GM19351 (cell line): ENCODE data around the gene EPG5.
"Not testable (repeated sequence)": the region's sequence is repeated elsewhere in the genome, so short reads cannot be mapped to it uniquely, and the experiment has no call there.

ENCODE experiments used
- ATAC-seq: cut with Tn5 transposase; IDR thresholded peaks from one replicate; pipeline ENCODE4 v1.9.1; 2021; ENCODE audit warnings: mild to moderate bottlenecking, moderate library complexity; ENCODE audit not compliant: unreplicated experiment

Gene EPG5

DNA sequence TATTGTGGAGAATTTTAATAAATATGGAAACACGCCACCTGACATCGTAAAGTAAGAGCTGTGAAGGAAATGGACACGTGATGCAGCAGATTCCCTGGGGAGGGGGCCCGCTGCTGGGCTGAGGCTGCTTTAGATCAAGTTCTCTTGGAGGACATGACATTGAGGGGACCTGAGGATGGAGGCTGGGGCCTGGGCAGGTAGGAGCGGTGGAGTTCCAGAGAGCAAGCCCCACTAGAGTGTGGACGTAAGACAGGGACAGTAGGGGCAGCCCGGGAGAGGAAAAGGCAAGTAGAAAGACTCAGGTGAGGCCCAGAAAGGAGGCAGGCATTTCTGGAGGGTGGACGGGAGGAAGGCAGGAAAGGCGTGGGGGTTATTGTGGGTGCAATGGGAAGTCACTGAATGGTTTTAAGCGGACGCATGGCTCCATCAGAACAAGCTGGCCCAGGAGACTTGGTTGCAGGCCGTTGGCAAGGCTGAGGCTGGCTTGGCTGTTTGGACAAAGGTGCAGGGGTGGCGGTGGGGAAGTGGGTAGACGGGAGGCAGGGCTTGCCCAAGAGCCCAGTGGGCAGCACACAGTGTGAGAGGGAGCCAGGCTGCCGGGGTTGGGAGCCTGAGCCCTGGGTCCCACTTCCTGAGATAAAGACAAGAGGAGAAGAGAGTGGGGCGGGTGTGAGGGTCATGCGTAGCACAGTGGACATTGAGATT, 125.9 kb downstream of the EPG5 start:
- ATAC-seq: no peak

DNA sequence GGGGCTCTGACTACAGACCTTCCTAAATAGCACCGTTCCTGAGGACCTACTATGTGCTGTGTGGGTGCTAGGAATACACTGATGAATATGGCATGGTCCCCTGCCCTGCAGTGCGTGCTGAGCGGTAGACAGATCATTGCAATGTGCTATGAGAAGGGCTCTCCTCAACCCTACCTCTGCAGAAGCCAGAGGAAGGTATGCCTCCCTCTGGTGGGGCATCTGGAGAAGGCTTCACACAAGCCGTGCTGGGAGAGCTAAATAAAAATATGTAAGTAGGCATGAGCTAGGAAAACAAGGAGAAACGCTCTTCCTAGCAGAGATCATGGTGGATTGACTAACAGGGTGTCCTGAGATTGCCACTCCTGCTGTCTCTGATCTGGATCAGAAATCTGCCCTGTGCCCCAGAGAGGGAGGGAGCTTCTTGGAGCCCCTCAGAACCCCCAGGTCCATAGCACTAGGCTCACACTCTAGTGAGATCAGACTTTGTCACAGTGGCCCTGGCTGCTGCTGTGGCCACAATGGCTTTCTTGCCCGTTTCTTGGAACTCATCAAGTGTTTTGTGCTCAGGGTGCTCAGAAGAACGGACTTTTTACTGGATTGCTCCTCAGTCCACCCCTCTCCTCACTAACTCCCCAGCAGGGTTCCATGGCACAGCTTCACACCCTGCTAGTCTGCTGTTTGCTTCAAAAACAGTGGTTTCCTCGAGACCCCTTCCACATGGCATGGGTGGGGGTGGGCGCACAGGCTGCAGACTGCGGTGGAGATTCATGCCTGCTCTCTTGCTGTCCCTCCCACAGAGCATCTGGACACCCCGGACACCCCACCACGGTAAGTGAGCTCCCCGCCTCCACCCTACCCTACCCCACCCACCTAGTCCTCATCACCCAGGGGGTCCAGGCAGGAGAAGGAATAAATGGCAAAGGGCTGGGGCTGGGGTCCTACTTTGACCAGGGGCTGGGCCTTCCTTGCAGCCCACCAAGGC, 127.4 kb downstream of the EPG5 start:
- ATAC-seq: peak; percentile 55

GRCh38 chr18:45838302-45839070, 128.6 kb downstream of the EPG5 start:
- no peak for ATAC-seq

DNA sequence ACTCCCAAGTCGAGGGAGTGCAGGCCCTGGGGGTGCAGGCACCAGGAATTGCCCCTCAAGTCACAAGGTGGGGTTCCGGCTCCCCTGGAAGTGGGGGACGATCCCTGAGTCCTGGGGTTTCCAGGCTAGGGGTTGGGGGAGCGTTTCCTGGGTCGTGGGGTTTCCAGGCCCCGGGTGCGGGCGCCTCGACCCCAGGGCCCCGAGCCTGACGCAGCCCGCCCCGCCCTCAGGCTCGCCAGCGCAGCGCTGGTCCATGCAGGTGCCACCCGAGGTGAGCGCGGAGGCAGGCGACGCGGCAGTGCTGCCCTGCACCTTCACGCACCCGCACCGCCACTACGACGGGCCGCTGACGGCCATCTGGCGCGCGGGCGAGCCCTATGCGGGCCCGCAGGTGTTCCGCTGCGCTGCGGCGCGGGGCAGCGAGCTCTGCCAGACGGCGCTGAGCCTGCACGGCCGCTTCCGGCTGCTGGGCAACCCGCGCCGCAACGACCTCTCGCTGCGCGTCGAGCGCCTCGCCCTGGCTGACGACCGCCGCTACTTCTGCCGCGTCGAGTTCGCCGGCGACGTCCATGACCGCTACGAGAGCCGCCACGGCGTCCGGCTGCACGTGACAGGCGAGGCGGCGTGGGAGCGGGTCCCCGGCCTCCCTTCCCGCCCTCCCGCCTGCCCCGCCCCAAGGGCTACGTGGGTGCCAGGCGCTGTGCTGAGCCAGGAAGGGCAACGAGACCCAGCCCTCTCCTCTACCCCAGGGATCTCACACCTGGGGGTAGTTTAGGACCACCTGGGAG, 129.7 kb downstream of the EPG5 start:
- ATAC-seq: peak; percentile 51

DNA sequence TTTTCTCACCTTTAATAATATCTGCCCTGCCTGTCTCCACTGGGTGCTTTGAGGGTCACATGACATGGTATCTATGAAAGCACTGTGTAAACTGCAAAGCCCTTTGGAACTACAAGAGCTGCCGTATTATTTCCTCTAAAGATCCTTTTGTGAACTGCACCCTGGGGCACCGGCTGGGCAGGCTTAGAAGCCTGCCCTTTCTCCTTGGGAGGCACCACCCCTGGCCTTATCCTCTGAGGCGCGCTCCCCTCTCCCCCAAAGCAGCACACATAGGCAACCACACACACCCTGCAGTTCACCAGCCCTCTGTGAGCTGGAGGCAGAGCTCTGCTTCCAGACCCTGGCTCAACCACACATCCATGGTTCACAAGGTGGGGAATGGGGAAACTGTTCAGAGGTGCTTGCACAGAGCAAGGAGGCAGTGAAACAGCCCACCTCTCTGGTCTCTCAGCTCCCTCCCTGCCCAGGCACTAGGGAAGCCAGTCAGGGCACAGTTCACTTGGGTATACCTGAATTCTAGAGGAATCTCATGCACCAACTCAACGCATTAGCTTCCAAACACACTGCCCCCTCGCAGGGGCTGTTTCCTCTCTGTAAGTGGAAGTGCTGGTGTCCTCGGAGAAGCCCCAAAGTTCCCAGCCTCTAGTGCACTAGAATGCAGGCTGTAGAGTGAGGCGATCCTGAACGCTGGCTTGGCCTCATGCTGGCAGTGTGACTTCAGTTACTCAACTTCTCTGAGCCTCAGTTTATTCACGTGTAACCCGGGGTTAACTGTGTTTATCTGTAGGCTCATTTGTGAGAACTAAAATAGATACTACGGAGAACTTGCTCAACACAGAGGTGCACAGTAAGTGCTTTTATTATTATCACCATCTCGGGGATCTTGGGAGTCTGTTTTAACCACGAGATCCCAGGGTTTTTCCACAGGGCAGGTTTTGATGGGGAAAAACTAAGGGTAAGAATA, 130.6 kb downstream of the EPG5 start:
- no peak for ATAC-seq

DNA sequence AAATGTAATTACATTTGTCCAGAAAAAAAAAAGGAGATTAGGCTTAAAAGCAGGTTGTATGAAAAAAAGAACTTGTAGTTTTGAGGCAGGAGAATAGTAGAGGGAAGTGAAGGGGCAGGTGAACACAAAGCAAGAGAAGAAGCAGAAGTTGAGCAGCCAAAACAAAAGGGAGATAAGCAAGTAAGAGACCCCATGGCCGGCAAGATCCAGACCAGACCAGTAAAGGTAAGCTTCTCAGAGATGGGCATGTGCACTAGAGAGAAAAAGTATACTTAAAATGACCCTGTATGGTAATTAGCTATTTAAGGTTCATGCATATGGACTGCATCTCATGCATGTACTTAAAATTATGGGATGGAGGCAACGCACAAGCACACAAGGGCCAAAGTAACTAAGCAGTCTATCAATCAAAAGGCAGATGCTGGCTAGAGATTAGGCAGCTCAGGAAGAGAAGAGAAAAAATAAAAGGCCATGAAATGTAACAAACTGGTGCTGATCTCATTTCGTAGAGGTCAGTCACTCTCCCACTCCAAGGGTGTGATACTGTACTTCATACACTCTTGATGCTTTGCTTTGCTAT, 132.0 kb downstream of the EPG5 start:
- ATAC-seq: no peak

DNA sequence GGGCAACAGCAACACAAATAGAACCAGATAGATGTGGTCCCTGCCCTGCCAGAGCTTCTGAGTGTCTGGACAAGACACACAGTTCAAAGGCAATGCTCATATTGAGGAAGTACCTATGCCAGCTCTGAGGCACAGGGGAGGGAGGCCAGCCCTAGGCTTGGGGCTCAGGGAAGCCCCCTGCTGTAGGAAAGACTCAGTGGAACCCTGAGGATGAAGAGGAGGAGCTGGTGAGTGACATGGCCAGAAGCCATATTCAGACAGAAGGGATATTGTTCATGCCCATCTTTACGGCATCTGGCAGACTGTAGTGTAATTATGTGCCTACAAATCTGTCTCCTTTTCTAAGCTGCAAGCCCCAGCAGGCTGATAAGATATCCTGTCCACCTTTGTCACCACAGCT, 132.8 kb downstream of the EPG5 start:
- ATAC-seq: no peak

GRCh38 chr18:45833846-45834245, 133.3 kb downstream of the EPG5 start:
- ATAC-seq: no peak

GRCh38 chr18:45830917-45831316, 136.2 kb downstream of the EPG5 start:
- no peak for ATAC-seq

DNA sequence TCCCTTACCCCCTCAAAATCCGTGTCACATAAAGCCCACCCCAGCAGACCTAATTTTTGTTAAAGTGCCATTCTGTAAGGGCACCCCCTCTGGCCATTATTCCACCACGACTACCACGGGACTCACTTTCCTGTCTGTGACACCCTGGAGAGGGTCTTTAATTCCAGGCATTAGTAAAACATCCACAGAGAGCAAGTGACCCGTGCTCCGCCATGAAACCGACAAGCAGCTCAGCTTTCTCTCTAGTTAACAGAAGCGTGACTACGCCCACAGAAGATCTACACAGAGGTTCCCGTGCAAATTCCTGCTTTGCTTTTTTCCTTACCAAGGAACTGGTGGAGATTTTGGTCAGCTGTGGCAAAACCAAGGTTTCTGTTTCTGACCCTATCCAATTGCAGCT, 137.3 kb downstream of the EPG5 start:
- no peak for ATAC-seq

DNA sequence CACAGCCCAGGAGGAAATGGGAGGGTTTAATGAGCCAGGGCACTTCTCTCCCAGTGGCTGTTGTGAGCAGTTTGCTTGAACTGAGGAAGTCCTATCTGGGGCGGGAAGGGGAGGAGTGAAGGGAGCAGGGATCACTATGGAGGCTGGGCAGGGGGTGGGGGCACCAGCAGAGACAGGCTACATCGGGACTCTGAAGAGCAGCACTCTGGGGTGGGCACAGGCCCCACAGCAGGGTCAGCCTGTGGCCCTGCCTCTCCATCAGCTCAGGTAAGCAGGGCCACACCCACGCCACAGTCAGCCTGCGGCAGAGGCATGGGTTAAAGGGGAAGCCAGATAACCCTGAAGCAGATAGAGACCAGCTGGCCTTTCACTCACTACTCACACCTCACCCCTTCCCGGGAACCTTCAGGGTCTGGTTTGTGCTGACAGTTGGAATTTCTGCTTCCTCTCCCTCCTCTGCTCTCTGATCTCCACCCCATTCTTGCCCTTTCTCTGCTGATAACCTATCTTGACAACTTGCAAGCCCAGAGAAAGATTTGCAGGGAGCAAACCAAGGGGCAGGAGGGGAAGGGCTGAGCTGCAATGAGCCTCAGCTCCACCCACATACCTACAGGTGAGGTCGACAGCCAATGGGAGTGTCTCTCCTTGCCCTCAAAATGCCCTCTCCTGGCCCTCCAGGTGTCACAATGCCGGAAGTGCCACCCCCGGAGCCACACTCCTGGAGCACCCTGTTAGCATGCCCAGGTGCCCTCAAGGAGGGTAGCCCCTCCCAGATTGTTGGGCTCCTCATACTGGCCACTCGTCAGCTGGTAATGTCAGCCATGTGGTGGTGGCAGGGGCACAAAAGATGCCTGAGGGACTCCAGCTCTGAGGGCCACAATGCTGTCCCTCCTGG, 138.0 kb downstream of the EPG5 start:
- no peak for ATAC-seq

DNA sequence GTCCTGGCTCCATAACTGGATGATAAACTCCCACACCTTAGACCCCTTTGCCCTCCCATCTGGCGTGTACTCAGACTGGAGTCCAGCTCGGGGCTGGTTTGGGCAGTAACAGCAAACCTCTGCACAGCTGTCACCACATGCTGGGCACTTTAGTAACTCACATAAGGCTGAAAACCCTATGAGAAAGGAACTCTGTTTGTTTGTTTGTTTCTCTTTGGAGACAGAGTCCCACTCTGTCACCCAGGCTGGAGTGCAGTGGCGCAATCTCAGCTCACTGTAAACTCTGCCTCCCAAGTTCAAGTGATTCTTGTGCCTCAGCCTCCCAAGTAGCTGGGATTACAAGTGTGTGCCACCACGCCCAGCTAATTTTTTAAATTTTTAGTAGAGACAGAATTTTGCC, 140.4 kb downstream of the EPG5 start:
- ATAC-seq: not testable (repeated sequence)

- ATAC-seq: no peak
Observed at GRCh38 chr18:45826084-45826483, 141.0 kb downstream of the EPG5 start.

GRCh38 chr18:45825258-45826044, 141.7 kb downstream of the EPG5 start, which contains the start of gene SIGLEC15:
SIGLEC15 (plus strand) TSS chr18:45825675; CDS start chr18:45825729, 54 bp downstream.
- no peak for ATAC-seq

DNA sequence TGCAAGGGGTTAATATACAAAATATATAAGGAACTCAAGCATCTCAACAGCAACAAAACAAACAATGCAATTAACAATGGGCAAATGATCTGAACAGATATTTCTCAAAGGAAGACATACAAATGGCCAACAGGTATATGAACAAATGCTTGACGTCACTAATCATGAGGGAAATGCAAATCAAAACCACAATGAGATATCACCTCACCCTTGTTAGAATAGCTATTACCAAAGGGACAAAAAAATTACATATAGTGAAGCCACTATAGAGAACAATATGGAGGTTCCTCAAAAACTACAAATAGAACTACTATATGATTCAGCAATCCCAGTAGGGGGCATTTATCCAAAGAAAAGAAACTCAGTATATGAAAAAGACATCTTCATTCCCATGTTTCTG, 145.4 kb downstream of the EPG5 start:
- ATAC-seq: no peak

DNA sequence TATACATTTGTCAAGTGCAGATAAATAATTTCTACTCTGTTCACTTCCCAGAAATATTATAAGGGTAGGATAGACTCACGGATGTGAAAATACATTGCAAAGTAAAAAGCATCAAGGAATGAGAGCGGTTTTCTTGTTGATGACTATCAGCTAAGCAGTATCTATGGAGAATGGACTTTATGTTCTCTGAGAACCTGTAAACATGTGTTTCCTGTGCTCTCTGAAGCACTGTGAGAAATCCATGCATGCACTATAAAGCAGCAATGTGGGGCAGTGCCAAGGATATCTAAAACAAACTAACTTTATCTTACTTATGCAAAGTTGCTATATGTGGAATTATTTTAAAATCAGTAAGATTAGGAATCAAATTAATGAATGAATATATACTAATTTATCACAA, 146.1 kb downstream of the EPG5 start:
- no peak for ATAC-seq

DNA sequence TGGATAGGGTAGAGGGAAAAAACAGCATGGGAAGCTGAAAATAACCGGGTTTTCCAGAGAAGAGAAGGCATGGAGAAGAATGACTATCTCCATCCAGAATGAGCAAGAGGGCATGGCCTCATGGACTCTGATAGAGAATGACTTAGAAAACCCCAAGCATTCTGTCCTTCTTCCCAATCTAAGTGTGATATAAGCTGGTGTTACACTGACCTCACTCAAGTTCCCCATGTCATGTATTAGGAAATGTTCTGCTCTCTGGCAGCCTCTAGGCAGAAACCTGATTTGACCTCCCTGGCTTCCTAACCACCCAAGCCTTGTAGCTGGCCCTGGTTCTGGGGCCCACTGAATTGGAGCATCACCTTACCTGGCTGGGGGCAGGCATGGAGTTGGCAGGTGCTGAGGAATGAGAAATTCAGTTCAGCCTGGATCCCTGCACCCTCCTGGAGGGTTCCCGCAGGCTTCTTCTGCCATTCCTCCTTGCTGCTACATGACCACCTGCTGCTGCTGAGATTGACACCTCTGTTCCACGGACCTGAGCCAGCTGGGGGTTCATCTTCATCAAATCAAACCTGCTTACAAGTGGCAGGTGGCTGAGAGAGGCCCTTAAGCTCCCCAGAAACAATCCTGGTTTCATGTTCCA, 146.9 kb downstream of the EPG5 start:
- ATAC-seq: no peak
